Central memory CD8-positive, alpha-beta T cell (primary cell): ENCODE data around the gene ALOX12B.

Source experiments
- ATAC-seq: fragments of 150-1000 bp; cut with Tn5 transposase; replicated peaks from 2 replicates; pipeline ENCODE4 v1.10.0; 2022; ENCODE audit warnings: mild to moderate bottlenecking, moderate FRiP score, moderate number of reproducible peaks; ENCODE audit not compliant: poor library complexity, severe bottlenecking; ENCODE audit errors: extremely low read depth
- DNase-seq, 2 donors: peaks; one replicate each; pipeline ENCODE4 v3.0.0; 2021; ENCODE audit warnings: low spot score in 2 of 2
- H3K27ac Mint-ChIP-seq: one replicate; pipeline ENCODE4 v1.8.0; 2022; ENCODE audit warnings: low read depth, mild to moderate bottlenecking, moderate library complexity, mixed read lengths
- H3K27me3 Mint-ChIP-seq: one replicate; pipeline ENCODE4 v1.8.0; 2022; ENCODE audit warnings: mixed read lengths
- H3K36me3 Mint-ChIP-seq: one replicate; pipeline ENCODE4 v1.8.0; 2022; ENCODE audit warnings: mild to moderate bottlenecking, moderate library complexity, mixed read lengths; ENCODE audit not compliant: insufficient read depth
- H3K4me1 Mint-ChIP-seq: one replicate; pipeline ENCODE4 v1.8.0; 2022; ENCODE audit warnings: mixed read lengths
- H3K4me3 Mint-ChIP-seq: one replicate; pipeline ENCODE4 v1.8.0; 2022; ENCODE audit warnings: mild to moderate bottlenecking, moderate library complexity, mixed read lengths
- H3K9me3 Mint-ChIP-seq: one replicate; pipeline ENCODE4 v1.8.0; 2022; ENCODE audit warnings: mixed read lengths

ALOX12B gene

GRCh38 chr17:8052256-8053252 lies 35.0 kb downstream of the ALOX12B start:
- ATAC-seq (no peak), DNase-seq (no peak)
- Mint-ChIP-seq H3K27ac (no peak overlapping the region), H3K4me1 (peaks cover 6% of the 10 kb centered on the region), H3K9me3 (no peaks in the 10 kb centered on the region), H3K36me3 (no peaks in the 10 kb centered on the region), H3K27me3 (no peaks in the 10 kb centered on the region), H3K4me3 (no peak overlapping the region)

- ATAC-seq (no peak), DNase-seq (no peak)
- no peak overlapping the region for H3K4me3 Mint-ChIP-seq
- H3K9me3 Mint-ChIP-seq, result no peaks in the 10 kb centered on the region
- H3K27me3 Mint-ChIP-seq, result peaks cover 5% of the 10 kb centered on the region
- no peaks in the 10 kb centered on the region for H3K36me3 Mint-ChIP-seq
- no peak overlapping the region for H3K27ac Mint-ChIP-seq
- H3K4me1 Mint-ChIP-seq, result peaks cover 5% of the 10 kb centered on the region
Observed at GRCh38 chr17:8051831-8052230, 35.7 kb downstream of the ALOX12B start.

GRCh38 chr17:8048736-8049135 lies 38.8 kb downstream of the ALOX12B start:
- H3K4me1 Mint-ChIP-seq, result no peaks in the 10 kb centered on the region

GRCh38 chr17:8048236-8048635 lies 39.3 kb downstream of the ALOX12B start:
- Mint-ChIP-seq H3K4me1 (no peaks in the 10 kb centered on the region), H3K4me3 (no peak overlapping the region), H3K9me3 (no peaks in the 10 kb centered on the region), H3K27me3 (peaks cover 29% of the 10 kb centered on the region), H3K27ac (no peak overlapping the region), H3K36me3 (no peaks in the 10 kb centered on the region)
- DNase-seq (no peak), ATAC-seq (no peak)

More at GRCh38 chr17:8048736-8049135, 38.8 kb downstream of the ALOX12B start:
- H3K27ac Mint-ChIP-seq, result no peak overlapping the region
- DNase-seq (no peak), ATAC-seq (no peak)
- H3K36me3 Mint-ChIP-seq, result no peaks in the 10 kb centered on the region
- H3K4me3 Mint-ChIP-seq, result no peak overlapping the region
- H3K9me3 Mint-ChIP-seq, result no peaks in the 10 kb centered on the region
- peaks cover 24% of the 10 kb centered on the region for H3K27me3 Mint-ChIP-seq

GRCh38 chr17:8047769-8048110 lies 39.8 kb downstream of the ALOX12B start:
- H3K27me3 Mint-ChIP-seq, result peaks cover 34% of the 10 kb centered on the region

GRCh38 chr17:8046929-8047768 lies 40.4 kb downstream of the ALOX12B start:
- no peak overlapping the region for H3K27ac Mint-ChIP-seq
- no peaks in the 10 kb centered on the region for H3K4me1 Mint-ChIP-seq
- no peak for DNase-seq
- no peaks in the 10 kb centered on the region for H3K9me3 Mint-ChIP-seq
- no peak overlapping the region for H3K4me3 Mint-ChIP-seq
- H3K27me3 Mint-ChIP-seq, result peaks cover 35% of the 10 kb centered on the region
- H3K36me3 Mint-ChIP-seq, result no peaks in the 10 kb centered on the region
- no peak for ATAC-seq

More at GRCh38 chr17:8047769-8048110, 39.8 kb downstream of the ALOX12B start:
- Mint-ChIP-seq H3K36me3 (no peaks in the 10 kb centered on the region), H3K27ac (no peak overlapping the region), H3K4me3 (no peak overlapping the region), H3K4me1 (no peaks in the 10 kb centered on the region), H3K9me3 (no peaks in the 10 kb centered on the region)
- no peak for ATAC-seq
- DNase-seq, result no peak

- no peak for DNase-seq
- ATAC-seq, result no peak
- Mint-ChIP-seq H3K4me1 (no peaks in the 10 kb centered on the region), H3K27me3 (peaks cover 35% of the 10 kb centered on the region), H3K9me3 (no peaks in the 10 kb centered on the region), H3K4me3 (no peak overlapping the region), H3K36me3 (no peaks in the 10 kb centered on the region), H3K27ac (no peak overlapping the region)
Observed at GRCh38 chr17:8046306-8046928, 41.1 kb downstream of the ALOX12B start.

GRCh38 chr17:8044819-8045810 lies 42.4 kb downstream of the ALOX12B start:
- H3K27me3 Mint-ChIP-seq, result peaks cover 43% of the 10 kb centered on the region
- no peak overlapping the region for H3K4me3 Mint-ChIP-seq
- ATAC-seq, result no peak
- H3K4me1 Mint-ChIP-seq, result no peaks in the 10 kb centered on the region
- no peak overlapping the region for H3K27ac Mint-ChIP-seq
- H3K36me3 Mint-ChIP-seq, result no peaks in the 10 kb centered on the region
- no peaks in the 10 kb centered on the region for H3K9me3 Mint-ChIP-seq
- no peak for DNase-seq

GRCh38 chr17:8041979-8042378 lies 45.5 kb downstream of the ALOX12B start:
- H3K4me3 Mint-ChIP-seq, result no peak overlapping the region
- H3K9me3 Mint-ChIP-seq, result no peaks in the 10 kb centered on the region
- H3K36me3 Mint-ChIP-seq, result no peaks in the 10 kb centered on the region
- ATAC-seq (no peak), DNase-seq (no peak)
- no peak overlapping the region for H3K27ac Mint-ChIP-seq
- no peaks in the 10 kb centered on the region for H3K4me1 Mint-ChIP-seq
- peaks cover 65% of the 10 kb centered on the region for H3K27me3 Mint-ChIP-seq

GRCh38 chr17:8041249-8041928 lies 46.1 kb downstream of the ALOX12B start:
- Mint-ChIP-seq H3K27me3 (peaks cover 59% of the 10 kb centered on the region), H3K36me3 (no peaks in the 10 kb centered on the region), H3K9me3 (no peaks in the 10 kb centered on the region), H3K27ac (no peak overlapping the region), H3K4me1 (no peaks in the 10 kb centered on the region), H3K4me3 (no peak overlapping the region)
- DNase-seq (no peak), ATAC-seq (no peak)

GRCh38 chr17:8039611-8040168 lies 47.8 kb downstream of the ALOX12B start:
- Mint-ChIP-seq H3K4me3 (no peak overlapping the region), H3K27ac (no peak overlapping the region), H3K36me3 (no peaks in the 10 kb centered on the region), H3K9me3 (no peaks in the 10 kb centered on the region), H3K27me3 (peaks cover 48% of the 10 kb centered on the region), H3K4me1 (no peaks in the 10 kb centered on the region)
- no peak for DNase-seq
- ATAC-seq, result no peak
